Measurements from ENCODE around the gene MEP1A.

MEP1A gene

DNA sequence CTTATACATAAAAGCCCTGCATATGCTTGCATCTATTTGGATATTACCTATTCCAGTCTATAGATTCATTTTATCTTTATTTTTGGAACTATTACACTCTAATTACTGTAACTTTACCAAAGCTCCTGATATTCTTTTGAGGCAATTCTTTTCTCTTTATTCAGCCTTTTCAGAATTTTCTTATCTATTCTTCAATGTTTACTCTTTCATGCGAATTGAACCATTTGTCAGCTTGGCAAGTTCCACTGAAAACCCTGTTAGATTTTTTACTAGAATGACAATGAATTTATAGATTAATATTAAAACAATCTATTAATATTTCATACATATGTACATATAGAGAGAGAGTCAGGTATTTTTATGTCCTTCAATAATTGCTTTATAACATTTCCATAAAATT lies 554 bp upstream of the MEP1A start:
- Histone ChIP-seq H4K20me1 (no peaks in the 10 kb centered on the region), H3K27me3 (no peaks in the 10 kb centered on the region), H3K4me1 (no peaks in the 10 kb centered on the region), H3K9me3 (no peaks in the 10 kb centered on the region), H3K4me3 (no peak overlapping the region), H3K4me2 (no peak overlapping the region), H3K27ac (no peak overlapping the region), H3K9ac (no peak overlapping the region), H3K36me3 (no peaks in the 10 kb centered on the region)
- TF ChIP-seq Cebpa-rat (IDR thresholded peaks at IDR 0.05), result no peak

GRCh38 chr6:46794068-46794467 lies 879 bp downstream of the MEP1A start:
- no peak overlapping the region for H3K27ac ChIP-seq
- no peak for TF ChIP-seq Cebpa-rat (IDR thresholded peaks at IDR 0.05)
- no peaks in the 10 kb centered on the region for H3K4me1 ChIP-seq

DNA sequence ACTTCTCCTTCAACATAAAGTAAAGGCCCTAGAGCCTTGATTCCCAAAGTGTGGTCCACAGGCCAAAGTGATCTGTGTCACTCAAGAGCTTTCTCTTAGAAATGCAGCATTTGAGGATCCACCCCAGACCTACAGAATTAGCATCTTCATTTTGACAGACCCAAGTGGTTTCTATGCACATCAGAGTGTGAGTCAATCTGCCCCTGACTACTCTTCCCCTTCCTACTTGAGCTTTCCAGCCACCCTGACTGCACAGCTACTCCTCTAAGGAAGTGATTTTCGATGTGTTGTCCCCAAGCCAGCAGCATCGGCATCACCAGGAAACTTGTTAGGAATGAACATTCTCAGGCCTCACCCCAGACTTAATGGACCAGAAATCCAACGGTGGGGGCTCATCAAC lies 2.6 kb downstream of the MEP1A start:
- Histone ChIP-seq H3K9ac (no peak overlapping the region), H3K4me1 (no peaks in the 10 kb centered on the region), H3K36me3 (no peaks in the 10 kb centered on the region), H3K4me3 (no peak overlapping the region), H3K27me3 (no peaks in the 10 kb centered on the region), H3K4me2 (no peak overlapping the region), H4K20me1 (no peaks in the 10 kb centered on the region), H3K27ac (no peak overlapping the region), H3K9me3 (no peaks in the 10 kb centered on the region)
- no peak for TF ChIP-seq Cebpa-rat (IDR thresholded peaks at IDR 0.05)

More at GRCh38 chr6:46794068-46794467, 879 bp downstream of the MEP1A start:
- H3K9ac ChIP-seq, result no peak overlapping the region
- H3K27me3 ChIP-seq, result no peaks in the 10 kb centered on the region
- H3K4me2 ChIP-seq, result no peak overlapping the region
- H3K9me3 ChIP-seq, result no peaks in the 10 kb centered on the region
- H4K20me1 ChIP-seq, result no peaks in the 10 kb centered on the region
- H3K36me3 ChIP-seq, result no peaks in the 10 kb centered on the region
- H3K4me3 ChIP-seq, result no peak overlapping the region

DNA sequence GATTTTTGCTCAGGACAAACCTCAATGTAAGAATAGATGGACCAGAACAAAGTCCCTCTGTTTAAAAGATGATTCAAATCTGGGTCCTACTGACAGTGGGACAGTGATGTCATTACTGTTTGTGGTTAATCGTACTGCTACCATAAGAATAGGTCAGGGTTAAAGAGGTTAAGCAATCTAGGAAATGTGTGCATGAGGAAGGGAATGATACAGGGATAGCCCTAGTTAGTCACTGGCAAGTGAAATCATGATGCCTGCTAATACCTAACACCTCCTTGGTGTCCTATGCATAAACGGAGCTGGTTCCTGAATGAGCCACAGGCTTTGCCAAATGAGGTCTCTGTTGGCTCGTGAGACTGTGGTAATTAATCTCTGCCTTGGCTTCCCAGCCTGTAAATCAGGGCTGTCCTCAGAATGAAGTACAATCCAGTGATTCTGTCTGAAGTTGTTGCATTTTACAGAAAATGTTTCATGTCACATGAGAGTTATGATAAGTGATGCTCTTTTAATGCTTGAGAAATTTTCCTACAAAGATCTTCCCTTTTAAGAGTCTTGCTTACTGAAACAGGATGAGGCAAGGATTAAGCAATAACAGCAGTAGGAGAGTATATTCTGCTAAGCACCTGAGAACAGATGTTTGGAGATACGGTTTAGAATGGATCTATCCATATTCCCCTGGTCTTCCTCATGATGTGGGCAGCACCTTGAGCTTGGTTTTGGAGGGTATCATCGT lies 3.8 kb downstream of the MEP1A start:
- Histone ChIP-seq H3K27me3 (no peaks in the 10 kb centered on the region), H3K9ac (no peak overlapping the region), H3K27ac (no peak overlapping the region), H3K36me3 (no peaks in the 10 kb centered on the region), H4K20me1 (no peaks in the 10 kb centered on the region), H3K4me3 (no peak overlapping the region), H3K9me3 (no peaks in the 10 kb centered on the region), H3K4me1 (no peaks in the 10 kb centered on the region), H3K4me2 (no peak overlapping the region)
- no peak for TF ChIP-seq Cebpa-rat (IDR thresholded peaks at IDR 0.05)

DNA sequence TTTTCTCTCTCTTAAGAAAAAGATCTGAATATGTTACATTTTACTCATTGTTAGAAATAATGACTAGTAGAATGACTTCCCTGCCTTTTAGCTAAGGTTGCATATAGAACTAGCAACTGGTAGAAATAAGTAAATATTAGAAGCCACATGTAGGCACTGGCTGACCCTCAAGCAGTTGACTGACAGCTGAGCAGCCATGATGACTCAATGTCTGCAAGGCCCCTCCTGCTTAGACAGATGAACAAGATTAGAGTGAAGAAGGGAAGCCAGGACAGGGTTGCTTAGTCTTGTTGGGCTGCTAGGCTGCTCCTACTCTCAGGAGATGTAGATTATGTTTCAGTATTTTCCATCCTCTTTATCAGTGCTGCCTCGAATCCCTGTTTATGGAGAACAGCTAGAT lies 6.5 kb downstream of the MEP1A start:
- no peak overlapping the region for H3K4me3 ChIP-seq
- no peaks in the 10 kb centered on the region for H4K20me1 ChIP-seq
- H3K9me3 ChIP-seq, result no peaks in the 10 kb centered on the region
- H3K9ac ChIP-seq, result no peak overlapping the region
- no peaks in the 10 kb centered on the region for H3K27me3 ChIP-seq
- H3K4me1 ChIP-seq, result no peaks in the 10 kb centered on the region
- TF ChIP-seq Cebpa-rat (IDR thresholded peaks at IDR 0.05), result no peak
- no peak overlapping the region for H3K27ac ChIP-seq
- H3K36me3 ChIP-seq, result no peaks in the 10 kb centered on the region
- H3K4me2 ChIP-seq, result no peak overlapping the region

GRCh38 chr6:46808806-46809205 lies 15.6 kb downstream of the MEP1A start:
- no peak for TF ChIP-seq Cebpa-rat (IDR thresholded peaks at IDR 0.05)
- Histone ChIP-seq H3K4me3 (no peak overlapping the region), H3K4me2 (no peak overlapping the region)

GRCh38 chr6:46815130-46815529 lies 21.9 kb downstream of the MEP1A start:
- Histone ChIP-seq H3K9ac (no peak overlapping the region), H3K36me3 (no peaks in the 10 kb centered on the region), H3K9me3 (no peaks in the 10 kb centered on the region), H4K20me1 (no peaks in the 10 kb centered on the region), H3K4me1 (no peaks in the 10 kb centered on the region), H3K4me2 (no peak overlapping the region), H3K27ac (no peak overlapping the region), H3K4me3 (no peak overlapping the region), H3K27me3 (no peaks in the 10 kb centered on the region)
- no peak for TF ChIP-seq Cebpa-rat (IDR thresholded peaks at IDR 0.05)

More at GRCh38 chr6:46808806-46809205, 15.6 kb downstream of the MEP1A start:
- Histone ChIP-seq H3K27ac (no peak overlapping the region), H3K9ac (no peak overlapping the region), H3K4me1 (no peaks in the 10 kb centered on the region), H3K9me3 (no peaks in the 10 kb centered on the region), H4K20me1 (no peaks in the 10 kb centered on the region), H3K36me3 (no peaks in the 10 kb centered on the region), H3K27me3 (no peaks in the 10 kb centered on the region)

GRCh38 chr6:46816626-46817025 lies 23.4 kb downstream of the MEP1A start:
- no peaks in the 10 kb centered on the region for H4K20me1 ChIP-seq
- no peaks in the 10 kb centered on the region for H3K27me3 ChIP-seq
- H3K9ac ChIP-seq, result no peak overlapping the region
- H3K4me2 ChIP-seq, result no peak overlapping the region
- H3K9me3 ChIP-seq, result no peaks in the 10 kb centered on the region
- H3K4me3 ChIP-seq, result no peak overlapping the region
- no peaks in the 10 kb centered on the region for H3K36me3 ChIP-seq
- H3K4me1 ChIP-seq, result no peaks in the 10 kb centered on the region
- no peak overlapping the region for H3K27ac ChIP-seq
- TF ChIP-seq Cebpa-rat (IDR thresholded peaks at IDR 0.05), result no peak

DNA sequence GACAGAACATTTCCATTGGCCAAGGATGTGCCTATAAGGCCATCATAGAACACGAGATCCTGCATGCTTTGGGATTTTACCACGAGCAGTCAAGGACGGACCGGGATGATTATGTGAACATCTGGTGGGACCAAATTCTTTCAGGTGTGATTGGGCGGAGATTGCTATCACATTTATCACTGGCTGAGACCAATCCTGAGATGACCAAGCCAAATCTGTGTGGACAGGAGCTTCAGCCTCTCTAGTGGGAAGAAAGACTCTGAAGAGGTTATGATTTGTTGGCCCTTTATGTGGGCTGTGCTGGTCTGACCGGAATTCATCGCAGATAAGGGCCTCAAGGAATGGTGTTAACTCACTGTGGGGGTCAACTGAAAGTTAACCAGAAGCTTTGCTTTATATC lies 26.4 kb downstream of the MEP1A start:
- Histone ChIP-seq H3K4me3 (no peak overlapping the region), H3K27me3 (no peaks in the 10 kb centered on the region), H3K4me2 (no peak overlapping the region), H4K20me1 (no peaks in the 10 kb centered on the region), H3K36me3 (no peaks in the 10 kb centered on the region), H3K4me1 (no peaks in the 10 kb centered on the region), H3K27ac (no peak overlapping the region), H3K9ac (no peak overlapping the region), H3K9me3 (no peaks in the 10 kb centered on the region)
- TF ChIP-seq Cebpa-rat (IDR thresholded peaks at IDR 0.05), result no peak

- H3K27me3 ChIP-seq, result no peaks in the 10 kb centered on the region
- no peak overlapping the region for H3K9ac ChIP-seq
- no peak for TF ChIP-seq Cebpa-rat (IDR thresholded peaks at IDR 0.05)
- H3K36me3 ChIP-seq, result no peaks in the 10 kb centered on the region
- H3K27ac ChIP-seq, result no peak overlapping the region
- H3K9me3 ChIP-seq, result no peaks in the 10 kb centered on the region
- no peak overlapping the region for H3K4me2 ChIP-seq
- H3K4me1 ChIP-seq, result no peaks in the 10 kb centered on the region
- no peak overlapping the region for H3K4me3 ChIP-seq
- no peaks in the 10 kb centered on the region for H4K20me1 ChIP-seq
Observed at GRCh38 chr6:46821458-46821881, 28.3 kb downstream of the MEP1A start.

- no peak overlapping the region for H3K4me2 ChIP-seq
- TF ChIP-seq Cebpa-rat (IDR thresholded peaks at IDR 0.05), result no peak
- peaks cover 15% of the 10 kb centered on the region for H3K4me1 ChIP-seq
Observed at GRCh38 chr6:46828939-46829338, 35.8 kb downstream of the MEP1A start.

More at GRCh38 chr6:46828939-46829338, 35.8 kb downstream of the MEP1A start:
- Histone ChIP-seq H3K9me3 (no peaks in the 10 kb centered on the region), H4K20me1 (no peaks in the 10 kb centered on the region), H3K9ac (no peak overlapping the region), H3K36me3 (no peaks in the 10 kb centered on the region), H3K27ac (no peak overlapping the region), H3K27me3 (no peaks in the 10 kb centered on the region), H3K4me3 (no peak overlapping the region)

All from BLaER1 (cell line).